NCI-H82 (cell line): ENCODE measurements around the gene SPAM1.
A peak's percentile ranks its signal among the peaks of the same experiment; 100 is the strongest.
"Not testable (repeated sequence)": the region's sequence is repeated elsewhere in the genome, so short reads cannot be mapped to it uniquely, and the experiment has no call there.

Experiments
- DNase-seq: peaks from one replicate; lab custom pipeline; 2025; lab: John Stamatoyannopoulos, UW

The SPAM1 gene

DNA sequence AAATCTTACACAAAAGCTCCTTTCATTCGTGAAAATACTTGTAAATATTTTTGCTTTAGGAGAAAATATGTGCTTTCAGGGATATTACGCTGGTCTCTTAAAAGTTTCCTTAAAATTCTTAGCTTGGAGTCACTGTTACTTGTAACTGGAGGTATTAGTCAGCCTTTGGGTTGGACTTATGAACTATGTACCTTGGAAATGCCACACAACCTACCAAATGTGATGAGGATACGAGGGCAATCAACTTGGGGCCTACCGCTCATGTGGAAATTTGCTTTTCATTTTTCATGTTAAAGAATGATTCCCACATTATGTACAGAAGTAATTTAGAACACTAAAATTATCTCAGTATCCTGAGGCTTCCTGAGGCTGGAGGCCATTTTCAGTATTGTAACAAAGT, 23.1 kb downstream of the SPAM1 start:
- DNase-seq, result no peak

DNA sequence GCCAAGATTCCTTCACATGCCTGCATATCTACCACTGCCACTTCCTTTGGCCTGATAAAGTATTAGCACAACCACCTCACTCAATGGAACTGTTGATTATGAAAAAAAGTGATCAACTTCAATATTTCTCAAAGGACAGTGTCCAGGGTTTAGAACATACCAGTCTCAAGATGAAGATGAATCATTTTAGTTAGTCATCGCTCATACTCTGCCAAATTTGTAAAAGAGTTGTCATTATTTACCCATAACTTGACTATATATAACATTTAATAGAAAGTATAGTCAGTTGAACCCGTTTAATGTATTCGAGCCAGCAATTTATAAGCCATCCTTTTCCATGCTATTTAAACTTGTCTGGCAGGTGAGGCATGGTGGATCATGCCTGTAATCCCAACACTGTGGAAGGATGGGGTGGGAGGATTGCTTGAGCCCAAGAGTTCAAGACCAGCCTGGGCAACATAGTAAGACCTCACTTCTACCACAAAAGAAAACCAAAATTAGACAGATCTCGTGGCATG, 33.2 kb downstream of the SPAM1 start:
- no peak for DNase-seq

DNA sequence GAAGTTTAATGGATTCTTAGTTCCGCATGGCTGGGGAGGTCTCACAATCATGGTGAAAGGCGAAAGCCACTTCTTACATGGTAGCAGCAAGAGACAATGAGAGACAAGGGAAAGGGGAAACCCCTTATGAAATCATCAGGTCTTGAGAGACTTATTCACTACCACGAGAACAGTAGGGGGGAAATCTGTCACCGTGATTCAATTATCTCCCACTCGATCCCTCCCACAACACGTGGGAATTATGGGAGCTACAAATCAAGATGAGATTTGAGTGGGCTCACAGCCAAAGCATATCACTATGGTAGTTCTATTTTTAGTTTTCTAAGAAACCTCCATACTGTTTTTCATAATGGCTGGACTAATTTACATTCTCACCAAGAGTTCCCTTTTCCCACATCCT, 36.7 kb downstream of the SPAM1 start:
- DNase-seq, result no peak

DNA sequence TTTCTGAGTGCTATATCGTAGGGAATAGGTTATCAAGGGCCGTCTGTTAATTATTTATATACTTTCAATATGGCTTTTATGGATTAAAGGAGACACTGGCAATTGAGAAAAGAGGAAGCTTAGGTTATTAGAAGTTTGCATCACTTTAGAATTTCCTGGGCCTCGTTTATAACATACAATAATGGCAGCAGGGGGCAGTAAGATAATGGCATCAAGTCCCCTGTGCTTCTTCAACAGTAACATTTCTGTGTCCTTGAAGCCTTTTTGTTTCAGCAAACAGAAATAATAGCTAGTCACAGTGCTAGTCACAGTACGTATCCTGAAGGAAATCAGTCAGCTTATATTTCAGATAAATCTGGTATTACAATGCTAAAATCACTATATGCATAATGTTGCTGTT, 41.9 kb downstream of the SPAM1 start:
- peak; percentile 19 for DNase-seq

DNA sequence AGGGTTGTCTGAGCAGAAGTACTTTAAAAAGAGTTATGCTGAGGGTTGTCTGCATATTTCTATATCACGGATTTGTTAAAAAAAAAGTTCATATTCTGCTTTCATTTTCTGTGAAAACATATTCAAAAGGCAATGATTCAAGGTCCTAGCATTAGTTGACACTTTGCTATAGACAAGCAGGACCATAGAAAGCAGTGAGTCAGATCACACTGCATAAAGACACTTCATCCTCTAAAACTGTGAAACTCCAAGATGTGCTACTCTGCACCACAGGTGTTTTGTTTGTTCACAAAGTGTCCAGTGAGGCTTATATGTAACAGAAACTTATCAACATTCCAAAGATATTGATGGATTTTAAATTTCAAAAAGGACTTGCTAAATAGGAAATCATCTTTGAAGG, 47.0 kb downstream of the SPAM1 start:
- no peak for DNase-seq

DNA sequence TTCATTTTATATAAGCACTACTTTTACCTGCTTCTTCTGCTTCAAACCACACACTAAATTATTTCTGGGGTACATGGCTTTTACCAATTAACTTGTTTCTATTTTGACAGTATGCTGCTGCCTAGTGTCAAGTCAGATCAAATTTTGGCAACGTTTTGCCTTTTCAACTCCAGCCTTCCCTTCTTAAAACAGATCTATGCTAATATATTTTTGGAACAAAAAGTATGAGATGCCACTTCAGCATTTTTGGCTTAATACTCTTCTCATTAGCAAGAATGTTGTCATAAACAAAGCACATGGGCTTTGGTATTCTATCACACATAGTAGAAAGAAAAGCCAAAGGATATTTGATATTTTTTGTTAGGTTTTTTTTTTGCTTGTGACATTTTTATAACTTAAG, 47.8 kb downstream of the SPAM1 start:
- no peak for DNase-seq

DNA sequence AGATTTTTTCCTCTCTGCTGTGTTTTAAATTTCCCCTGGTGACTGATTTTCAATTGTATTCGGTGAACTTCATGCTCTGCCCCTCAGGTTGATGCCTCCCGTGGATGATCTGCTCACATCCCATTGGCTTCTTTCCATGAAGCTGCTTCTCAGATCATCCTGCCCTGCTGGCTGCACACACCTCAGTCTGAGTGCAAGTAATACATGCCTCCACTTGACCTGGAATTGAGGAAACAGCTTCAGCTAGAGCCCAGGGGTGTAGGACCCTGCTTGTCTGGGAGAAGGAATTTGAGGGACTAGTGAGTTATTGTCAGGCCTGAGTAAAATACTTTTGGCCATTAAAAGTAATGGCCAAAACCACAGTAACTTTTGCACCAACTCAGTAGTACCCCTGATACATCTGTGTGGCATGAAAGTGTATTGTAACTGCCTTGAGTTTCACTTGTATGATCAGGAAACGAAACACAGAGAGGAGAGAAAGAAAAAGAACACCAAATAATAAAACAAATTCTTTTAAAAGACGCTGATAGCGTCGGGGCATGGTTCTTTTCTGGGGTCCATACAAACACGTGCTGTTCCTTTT, 49.4 kb downstream of the SPAM1 start:
- no peak for DNase-seq

DNA sequence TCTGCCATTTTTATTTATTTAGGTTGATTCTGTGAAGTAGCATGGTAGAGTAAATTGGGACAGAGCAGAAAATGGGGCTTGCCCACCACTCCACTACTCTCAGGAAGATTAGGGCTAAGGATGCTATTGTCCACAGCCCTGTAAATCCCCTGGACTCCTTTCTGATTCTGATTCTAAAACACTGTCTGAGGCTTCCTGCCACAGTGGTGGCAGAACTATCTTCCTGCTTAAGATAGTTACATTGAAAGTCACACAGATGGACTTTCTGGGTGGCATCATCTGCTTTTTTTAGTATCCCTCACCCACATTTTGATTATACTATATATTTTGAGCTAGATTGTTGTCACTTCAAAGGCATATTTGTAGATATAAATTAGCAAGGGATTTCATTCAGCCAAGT, 50.0 kb downstream of the SPAM1 start:
- DNase-seq, result no peak

DNA sequence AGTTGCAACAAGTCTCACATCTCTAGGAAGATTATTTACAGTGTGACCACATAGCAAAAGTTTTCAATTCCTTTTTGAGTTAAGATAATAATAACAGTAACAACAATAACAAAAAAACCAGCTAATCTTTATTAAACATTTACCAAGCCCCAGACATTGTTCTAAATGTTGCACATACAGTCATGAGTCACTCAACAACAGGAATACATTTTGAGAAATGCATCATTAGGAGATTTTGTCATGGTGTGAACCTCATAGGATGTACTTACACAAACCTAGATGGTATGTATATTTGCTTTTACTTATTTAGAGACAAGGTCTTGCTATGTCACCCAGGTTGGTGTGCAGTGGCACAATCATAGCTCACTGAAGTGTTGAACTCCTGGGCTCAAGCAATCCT, 52.0 kb downstream of the SPAM1 start:
- no peak for DNase-seq

DNA sequence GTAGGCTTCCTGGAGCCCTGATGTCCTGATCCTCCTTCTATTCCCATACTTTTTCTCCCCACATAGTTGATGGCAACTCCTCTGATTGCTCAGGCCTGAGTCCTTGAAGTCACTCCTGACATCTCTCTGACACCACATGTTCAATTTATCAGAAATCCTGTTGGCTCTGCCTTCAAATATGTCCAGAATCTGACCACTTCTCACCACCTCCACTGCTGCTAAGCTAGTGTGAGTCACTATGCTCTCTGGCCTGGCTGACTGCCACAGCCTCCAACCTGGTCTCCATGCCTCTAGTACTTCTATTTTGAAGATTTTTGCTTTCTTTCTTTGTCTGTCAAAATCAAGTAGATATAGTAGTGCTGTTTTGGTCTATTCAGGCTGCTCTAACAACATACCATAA, 54.8 kb downstream of the SPAM1 start:
- DNase-seq, result no peak

DNA sequence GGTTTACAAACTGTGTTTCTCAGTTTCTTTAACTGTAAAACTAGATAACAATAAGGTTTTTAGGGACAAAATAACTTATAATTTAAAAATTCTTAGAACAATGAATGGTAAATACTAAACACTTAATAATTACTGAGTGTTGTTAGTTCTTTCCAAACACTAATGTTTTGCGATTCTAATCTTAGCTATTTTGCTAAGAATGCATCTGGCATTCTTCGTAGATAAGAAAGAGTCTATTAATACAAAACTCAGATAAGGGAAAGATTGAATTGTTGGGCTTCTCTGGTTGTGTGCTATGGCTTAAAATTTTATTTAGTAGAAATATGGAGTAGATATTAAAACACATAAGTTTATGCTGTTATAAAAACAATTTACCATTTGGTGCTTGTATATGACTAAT, 62.4 kb downstream of the SPAM1 start:
- DNase-seq, result no peak

DNA sequence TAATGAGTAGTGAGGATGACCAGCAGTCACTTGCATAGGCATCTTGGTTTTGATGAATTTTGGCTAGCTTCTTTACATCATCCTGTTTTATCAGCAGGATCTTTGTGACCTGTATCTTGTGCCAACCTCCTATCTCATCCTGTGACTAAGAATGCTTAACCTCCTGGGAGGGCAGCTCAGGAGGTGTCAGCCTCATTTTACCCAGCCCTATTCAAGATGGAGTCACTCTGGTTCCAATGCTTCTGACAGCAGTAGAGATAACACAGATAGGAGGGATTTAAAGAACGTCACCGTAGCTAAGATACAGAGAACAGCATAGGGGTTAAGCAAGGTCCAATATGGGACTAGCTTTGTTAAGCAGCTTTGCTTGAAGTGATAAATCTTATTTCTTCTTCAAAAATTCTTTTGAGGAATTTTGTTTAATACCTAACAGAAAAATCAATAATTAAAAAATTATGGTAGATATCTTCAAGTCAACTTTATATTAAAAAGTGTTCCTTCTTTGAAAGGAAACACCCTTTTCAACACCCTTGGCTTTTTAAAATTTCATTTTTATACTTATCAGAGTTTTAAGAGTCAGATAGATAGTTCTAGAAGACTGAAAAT, 68.0 kb downstream of the SPAM1 start:
- no peak for DNase-seq

DNA sequence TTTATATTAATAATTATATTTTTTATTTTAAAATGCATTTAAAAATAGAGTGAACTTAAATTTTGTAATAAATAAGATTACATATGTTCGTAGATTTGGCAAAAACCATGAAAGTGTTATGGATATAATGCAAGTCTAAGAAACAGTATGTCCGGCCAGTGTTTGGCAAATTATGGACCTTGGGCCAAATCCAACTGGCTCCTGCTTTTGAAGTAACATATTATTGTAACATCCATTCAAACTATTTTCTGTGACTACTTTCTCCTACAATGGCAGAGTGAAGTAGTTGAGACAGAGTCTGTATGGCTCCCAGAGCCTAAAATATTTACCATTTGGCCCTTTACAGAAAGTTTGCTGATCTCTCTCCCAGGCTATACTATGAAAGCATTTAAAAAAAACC, 69.0 kb downstream of the SPAM1 start:
- DNase-seq, result no peak

DNA sequence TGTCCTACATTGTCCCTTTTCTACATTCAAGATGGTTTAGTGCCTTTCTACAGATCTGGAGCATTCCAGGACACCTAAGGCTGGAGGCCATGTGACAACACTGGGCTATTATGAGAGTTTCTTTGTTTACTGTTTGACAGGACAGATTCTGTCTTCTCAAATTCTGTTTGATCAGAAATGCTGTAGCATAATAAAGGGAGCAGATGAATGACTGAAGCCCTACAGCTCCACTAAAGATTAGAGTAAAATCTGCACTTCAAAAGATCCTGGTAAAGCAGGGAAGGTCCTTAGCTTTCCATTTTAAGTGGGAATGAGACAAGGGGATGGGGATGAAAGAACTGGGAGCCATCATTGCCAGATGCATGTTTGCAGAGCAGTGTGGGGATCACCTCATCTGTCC, 69.4 kb downstream of the SPAM1 start:
- no peak for DNase-seq

DNA sequence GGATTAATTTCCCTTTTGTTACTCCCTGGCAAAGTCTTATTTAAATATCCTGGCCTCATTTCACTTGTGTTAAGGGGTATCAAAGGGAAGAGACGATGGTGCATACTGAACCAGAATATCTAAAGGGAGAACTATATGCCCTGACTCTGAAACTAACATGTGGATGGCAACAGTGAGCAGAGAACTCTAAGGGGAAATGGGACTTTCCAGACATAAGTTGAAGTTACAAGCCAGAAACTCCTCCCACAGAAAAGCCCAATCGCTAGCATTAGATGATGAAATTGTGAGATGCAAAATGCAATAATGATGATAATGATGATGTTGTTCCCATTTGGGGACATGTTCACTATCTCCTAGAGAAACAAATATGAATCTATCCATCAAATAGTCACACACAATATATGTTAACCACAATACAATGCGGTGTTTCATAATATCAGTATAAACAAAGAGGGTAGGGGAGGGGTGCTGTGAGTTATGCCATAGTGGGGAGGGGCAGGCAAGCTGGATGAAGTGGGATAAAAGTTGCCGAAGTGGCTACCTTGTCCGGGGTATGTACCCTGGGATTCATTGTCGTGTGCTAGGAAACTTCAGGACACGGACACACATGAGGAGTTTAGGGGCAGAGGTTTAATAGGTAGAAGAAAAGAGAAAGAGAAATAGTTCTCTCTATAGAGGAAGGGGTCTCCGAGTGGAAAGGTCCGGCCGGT, 70.7 kb downstream of the SPAM1 start:
- no peak for DNase-seq

DNA sequence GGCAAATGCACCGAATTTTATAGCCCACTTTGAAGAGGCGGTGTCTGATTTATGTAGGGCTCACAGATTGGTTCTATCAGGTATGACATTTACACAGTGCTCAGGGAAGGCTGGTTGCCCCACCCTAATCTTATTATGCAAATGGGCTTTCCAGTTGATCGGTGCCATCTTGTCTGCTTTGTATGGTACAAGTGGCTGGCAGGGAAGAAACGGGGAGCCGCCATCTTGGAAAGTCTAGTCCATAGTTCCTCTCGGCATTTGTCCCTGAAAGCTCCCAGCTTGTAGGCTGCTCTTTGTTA, 71.2 kb downstream of the SPAM1 start:
- DNase-seq, result no peak

DNA sequence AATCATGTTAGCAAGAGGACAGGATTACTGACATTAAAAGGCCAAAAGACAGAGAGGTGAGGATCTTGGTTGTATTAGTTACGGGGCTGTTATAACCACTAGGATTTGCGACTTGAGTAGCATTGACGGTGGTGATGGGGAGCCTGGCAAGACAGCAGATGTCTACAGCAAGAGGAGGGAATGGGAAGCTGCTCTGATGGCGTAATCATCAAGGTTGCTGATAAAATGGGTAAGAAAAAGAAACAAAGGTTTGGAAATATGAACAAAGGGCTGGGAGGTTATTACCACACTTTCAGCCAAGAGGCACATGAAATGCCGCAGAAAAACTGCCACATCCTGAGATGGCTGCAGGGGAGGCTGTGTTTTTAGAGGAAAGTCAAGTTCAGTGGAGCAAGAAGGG, 73.9 kb downstream of the SPAM1 start:
- DNase-seq, result no peak

DNA sequence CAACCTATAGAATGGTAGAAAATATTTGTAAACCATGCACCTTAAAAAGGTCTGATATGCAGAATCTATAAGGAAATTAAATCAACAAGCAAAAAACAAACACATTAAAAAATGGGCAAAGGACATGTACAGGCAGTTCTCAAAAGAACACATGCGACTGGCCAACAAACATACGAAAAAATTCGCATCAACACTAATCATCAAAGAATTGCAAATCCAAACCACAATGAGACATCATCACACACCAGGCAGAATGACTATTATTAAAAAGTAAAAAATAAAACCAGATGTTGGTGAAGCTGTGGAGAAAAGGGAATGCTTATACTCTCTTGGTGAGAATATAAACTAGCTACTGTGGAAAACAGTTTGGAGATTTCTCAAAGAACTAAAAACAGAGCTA, 74.7 kb downstream of the SPAM1 start:
- no peak for DNase-seq

DNA sequence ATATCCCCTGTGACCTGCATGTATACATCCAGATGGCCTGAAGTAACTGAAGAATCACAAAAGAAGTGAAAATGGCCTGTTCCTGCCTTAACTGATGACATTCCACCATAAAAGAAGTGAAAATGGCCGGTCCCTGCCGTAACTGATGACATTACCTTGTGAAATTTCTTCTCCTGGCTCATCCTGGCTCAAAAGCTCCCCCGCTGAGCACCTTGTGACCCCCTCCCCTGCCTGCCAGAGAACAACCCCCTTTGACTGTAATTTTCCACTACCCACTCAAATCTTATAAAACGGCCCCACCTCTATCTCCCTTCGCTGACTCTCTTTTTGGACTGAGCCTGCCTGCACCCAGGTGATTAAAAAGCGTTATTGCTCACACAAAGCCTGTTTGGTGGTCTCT, 83.3 kb downstream of the SPAM1 start:
- DNase-seq, result not testable (repeated sequence)

DNA sequence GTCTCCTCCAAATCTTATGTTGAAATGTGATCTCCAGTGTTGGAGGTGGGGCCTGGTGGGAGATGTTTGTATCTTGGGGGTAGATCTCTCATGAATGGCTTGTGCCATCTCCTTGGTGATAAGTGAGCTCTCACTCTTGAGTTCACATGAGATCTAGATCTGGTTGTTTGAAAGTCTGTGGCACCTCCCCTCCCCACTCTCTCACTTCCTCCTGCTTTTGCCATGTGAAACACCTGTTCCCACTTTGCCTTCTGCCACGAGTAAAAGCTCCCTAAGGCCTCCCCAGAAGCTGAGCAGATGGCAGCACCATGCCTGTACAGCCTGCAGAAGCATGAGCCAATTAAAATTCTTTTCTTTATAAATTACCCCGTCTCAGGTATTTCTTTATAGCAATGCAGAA, 84.3 kb downstream of the SPAM1 start:
- DNase-seq, result peak; percentile 4
